Measurements from ENCODE around the gene KLHL2.

GRCh38 chr4:165332502-165332901, 125.1 kb downstream of the KLHL2 start:
- TF ChIP-seq CTCF (IDR thresholded peaks at IDR 0.05) (no peak), POLR2A (IDR thresholded peaks at IDR 0.05) (no peak)

All from body of pancreas (tissue), 4 donors.